GM18909 (cell line): ENCODE results near the gene FRMPD4.
"Not testable (repeated sequence)": the region's sequence is repeated elsewhere in the genome, so short reads cannot be mapped to it uniquely, and the experiment has no call there.

ENCODE experiments used
- ATAC-seq: cut with Tn5 transposase; IDR thresholded peaks from one replicate; pipeline ENCODE4 v1.9.1; 2021; ENCODE audit warnings: mild to moderate bottlenecking; ENCODE audit not compliant: unreplicated experiment, poor library complexity

FRMPD4 gene

DNA sequence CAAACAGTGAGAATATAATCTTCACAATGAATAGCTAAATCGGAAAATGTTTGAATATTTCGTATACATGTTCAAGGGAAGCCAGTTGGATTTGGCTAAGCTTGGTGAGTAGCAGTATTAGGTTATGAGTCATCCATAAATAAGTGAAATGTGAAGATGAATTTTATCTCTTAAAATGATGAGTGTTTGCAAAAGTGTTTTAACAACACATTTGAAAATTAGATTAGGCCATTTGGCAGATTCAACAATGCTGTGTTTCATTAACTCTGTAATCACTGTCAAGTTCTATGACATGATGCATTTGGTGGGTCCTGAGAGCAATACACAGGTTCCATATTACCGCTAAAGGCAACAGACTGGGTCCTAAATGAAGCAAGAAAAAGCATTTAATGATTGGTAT, 351.1 kb downstream of the FRMPD4 start:
- no peak for ATAC-seq

GRCh38 chrX:12494400-12495138, 356.3 kb downstream of the FRMPD4 start:
- ATAC-seq = no peak

- no peak for ATAC-seq
Observed at GRCh38 chrX:12496343-12496742, 358.1 kb downstream of the FRMPD4 start.

GRCh38 chrX:12497832-12498591, 359.7 kb downstream of the FRMPD4 start:
- peak; percentile 75 for ATAC-seq

DNA sequence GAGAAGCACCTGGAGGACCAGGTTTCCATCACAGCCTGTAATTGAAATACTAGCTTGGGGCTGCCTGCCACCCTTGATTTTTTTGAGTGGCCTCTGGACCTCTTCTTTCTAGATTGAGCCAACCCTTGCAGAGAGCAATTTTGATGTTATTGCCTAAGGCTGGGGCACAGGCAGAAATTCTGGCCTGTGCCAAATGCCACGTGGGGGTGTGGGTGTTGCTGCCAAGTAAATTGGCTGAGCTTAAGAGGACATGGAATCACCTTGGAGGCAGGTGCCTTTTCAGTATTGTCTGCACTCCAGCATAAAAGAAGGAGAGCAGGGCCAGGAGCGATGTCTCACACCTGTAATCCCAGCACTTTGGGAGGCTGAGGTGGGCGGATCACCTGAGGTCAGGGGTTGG, 366.9 kb downstream of the FRMPD4 start:
- ATAC-seq = no peak

- peak; percentile 99 for ATAC-seq
Observed at GRCh38 chrX:12515384-12515783, 377.1 kb downstream of the FRMPD4 start.

DNA sequence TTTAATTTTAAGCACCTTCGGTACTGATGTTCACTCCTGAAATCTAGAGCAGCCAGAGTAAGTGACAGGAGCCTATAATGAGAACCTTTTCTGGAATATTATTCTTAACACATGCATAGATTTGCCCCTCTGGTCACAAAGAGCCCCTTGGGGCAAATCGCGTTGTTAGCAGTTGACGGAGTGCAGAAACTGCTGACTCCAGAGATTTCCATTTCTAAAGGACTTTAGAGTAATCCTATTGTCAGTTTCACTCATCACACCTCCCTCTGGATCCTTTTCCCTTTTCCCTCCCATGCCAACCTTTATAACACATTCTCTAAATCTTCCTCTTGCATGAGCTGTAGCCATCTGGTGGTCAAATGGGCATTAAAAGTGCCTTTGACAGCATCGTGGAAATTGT, 388.0 kb downstream of the FRMPD4 start:
- no peak for ATAC-seq

DNA sequence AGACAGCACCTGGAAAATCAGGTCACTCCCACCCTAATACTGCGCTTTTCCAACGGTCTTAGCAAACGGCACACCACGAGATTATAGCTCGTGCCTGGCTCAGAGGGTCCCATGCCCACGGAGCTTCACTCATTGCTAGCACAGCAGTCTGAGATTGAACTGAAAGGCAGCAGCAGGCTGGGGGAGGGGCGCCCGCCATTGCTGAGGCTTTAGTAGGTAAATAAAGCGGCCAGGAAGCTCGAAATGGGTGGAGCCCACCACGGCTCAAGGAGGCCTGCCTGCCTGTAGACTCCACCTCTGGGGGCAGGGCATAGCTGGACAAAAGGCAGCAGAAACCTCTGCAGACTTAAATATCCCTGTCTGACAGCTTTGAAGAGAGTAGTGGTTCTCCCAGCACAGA, 399.8 kb downstream of the FRMPD4 start:
- ATAC-seq = not testable (repeated sequence)

DNA sequence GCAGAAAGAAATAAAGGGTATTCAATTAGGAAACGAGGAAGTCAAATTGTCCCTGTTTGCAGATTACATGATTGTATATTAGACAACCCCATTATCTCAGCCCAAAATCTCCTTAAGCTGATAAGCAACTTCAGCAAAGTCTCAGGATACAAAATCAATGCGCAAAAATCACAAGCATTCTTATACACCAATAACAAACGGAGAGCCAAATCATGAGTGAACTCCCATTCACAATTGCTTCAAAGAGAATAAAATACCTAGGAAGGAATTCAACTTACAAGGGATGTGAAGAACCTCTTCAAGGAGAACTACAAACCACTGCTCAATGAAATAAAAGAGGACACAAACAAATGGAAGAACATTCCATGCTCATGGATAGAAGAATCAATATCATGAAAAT, 404.0 kb downstream of the FRMPD4 start:
- ATAC-seq = not testable (repeated sequence)

DNA sequence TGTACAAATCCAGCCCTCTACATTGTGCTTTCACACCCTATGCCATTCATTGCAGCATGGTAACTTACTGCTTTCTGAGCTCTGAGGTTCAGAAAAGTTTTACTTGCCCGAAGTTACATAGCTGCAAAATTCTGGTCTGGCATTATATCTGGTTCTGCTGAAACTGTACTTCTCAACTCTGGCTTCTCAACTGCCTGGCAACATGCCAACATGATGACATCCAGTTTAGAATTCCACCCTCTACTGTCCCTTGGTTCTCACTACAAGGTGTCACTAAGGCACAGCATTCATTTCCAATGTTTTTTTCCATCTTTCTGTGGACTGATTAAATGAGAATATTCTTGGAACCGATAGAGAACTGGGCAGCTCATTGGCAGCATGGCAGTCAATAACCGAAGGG, 410.1 kb downstream of the FRMPD4 start:
- ATAC-seq = no peak

- no peak for ATAC-seq
Observed at GRCh38 chrX:12548746-12549145, 410.5 kb downstream of the FRMPD4 start.

DNA sequence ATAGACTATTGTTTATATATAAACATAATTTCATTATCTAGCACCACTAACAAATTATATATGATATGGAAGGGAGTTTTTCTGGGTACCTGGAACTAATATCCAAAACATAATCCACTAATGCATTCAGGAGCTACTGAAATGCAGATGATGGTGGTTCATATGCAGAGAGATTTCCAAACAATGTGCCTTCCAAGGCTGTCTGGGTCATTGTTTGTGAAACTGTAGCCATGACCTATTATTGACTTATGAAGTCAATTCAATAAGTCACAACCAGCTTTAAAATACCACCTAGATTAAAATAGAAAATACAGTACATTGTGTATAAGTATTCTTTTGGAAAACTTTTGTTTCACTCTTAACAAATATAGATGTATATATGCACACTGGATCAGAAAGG, 415.9 kb downstream of the FRMPD4 start:
- ATAC-seq = no peak

- ATAC-seq = no peak
Observed at GRCh38 chrX:12563121-12563520, 424.8 kb downstream of the FRMPD4 start.

GRCh38 chrX:12564221-12564620, 425.9 kb downstream of the FRMPD4 start:
- no peak for ATAC-seq

GRCh38 chrX:12567857-12568256, 429.6 kb downstream of the FRMPD4 start:
- no peak for ATAC-seq

GRCh38 chrX:12570859-12571501, 432.7 kb downstream of the FRMPD4 start:
- ATAC-seq = no peak

DNA sequence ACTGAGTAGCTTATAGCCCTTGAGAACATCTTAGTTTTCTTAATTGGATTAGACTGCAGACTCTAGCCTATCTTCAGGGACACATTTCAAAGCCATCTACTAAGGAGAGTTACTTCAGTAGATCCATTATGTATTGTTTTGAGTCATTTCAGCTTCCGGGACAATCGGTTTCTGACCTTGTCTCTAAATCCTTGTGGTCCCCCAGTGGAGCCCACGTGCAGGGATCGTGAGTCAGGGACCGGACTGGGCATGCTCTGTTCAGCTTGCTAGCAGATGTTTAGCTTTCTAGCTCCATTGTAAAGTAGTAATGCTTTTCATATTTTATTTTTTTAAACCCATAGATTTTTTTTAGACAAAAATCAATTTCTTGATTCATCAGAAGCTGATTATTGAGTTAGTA, 441.0 kb downstream of the FRMPD4 start:
- ATAC-seq = no peak

- ATAC-seq = no peak
Observed at GRCh38 chrX:12580548-12580947, 442.3 kb downstream of the FRMPD4 start.

- no peak for ATAC-seq
Observed at GRCh38 chrX:12581546-12581945, 443.3 kb downstream of the FRMPD4 start.

DNA sequence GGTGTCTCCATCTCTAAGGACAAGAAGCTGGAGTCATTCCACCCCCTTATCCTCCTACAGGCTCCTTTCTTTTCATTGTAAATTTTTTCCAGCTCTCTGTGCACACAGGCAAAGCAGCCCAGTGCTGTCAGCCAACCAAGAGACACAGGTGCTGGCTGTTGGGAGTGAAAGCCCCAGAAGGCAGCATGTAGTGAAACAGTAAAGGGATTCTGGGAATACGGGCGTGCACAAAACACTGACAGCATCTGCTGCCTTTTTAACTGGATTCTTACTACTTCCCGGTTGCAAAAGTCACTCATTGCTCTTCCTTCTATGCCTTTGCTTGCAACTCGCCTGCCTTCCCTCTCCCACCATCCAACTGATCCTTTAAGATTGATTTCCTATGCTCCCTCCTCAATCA, 444.4 kb downstream of the FRMPD4 start:
- no peak for ATAC-seq

DNA sequence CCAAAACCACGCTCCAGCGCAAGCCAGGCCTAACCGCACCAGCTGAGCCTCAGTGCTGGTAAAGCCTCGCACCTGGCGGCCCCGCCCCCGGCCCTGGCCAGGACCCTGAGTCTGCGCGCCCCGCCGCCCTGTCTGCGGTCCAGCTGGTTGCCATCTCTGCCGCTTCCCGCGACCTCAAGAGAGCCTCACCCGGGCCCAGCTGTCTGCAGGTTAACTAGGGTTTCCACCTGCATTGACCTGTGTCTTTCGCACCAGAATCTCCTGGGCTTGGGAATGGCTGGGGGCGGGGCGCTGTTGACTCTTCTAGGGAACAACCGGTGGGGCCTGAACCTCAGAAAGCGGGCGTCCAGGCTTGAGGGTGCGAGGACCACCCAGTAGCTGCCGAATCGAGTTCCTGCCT, 445.3 kb downstream of the FRMPD4 start:
- ATAC-seq = no peak
